ENCODE results near the gene WDR70.
A peak's percentile ranks its signal among the peaks of the same experiment; 100 is the strongest.
"Not testable (repeated sequence)": the region's sequence is repeated elsewhere in the genome, so short reads cannot be mapped to it uniquely, and the experiment has no call there.

WDR70 gene

GRCh38 chr5:37580106-37580505 lies 201.0 kb downstream of the WDR70 start:
- H3K27me3 ChIP-seq (ENCODE audit: control insufficient read depth, insufficient read depth, low read length) = no peaks in the 10 kb centered on the region
- H3K9ac ChIP-seq (ENCODE audit: low read depth, low read length) = no peak overlapping the region
- H3K9me3 ChIP-seq (replicated peaks; ENCODE audit: low read length) = no peaks in the 10 kb centered on the region
- no peaks in the 10 kb centered on the region for H3K36me3 ChIP-seq (ENCODE audit: insufficient read depth, low read length)
- no peak overlapping the region for H3K4me2 ChIP-seq (ENCODE audit: low read length)
- no peak overlapping the region for H3K4me3 ChIP-seq (ENCODE audit: low read length)
- H3K4me1 ChIP-seq (ENCODE audit: control insufficient read depth, insufficient read depth, low read length) = no peaks in the 10 kb centered on the region

GRCh38 chr5:37582202-37582601 lies 203.1 kb downstream of the WDR70 start:
- H3K4me2 ChIP-seq (ENCODE audit: low read length) = no peak overlapping the region
- H3K4me3 ChIP-seq (ENCODE audit: low read length) = no peak overlapping the region
- H3K36me3 ChIP-seq (ENCODE audit: insufficient read depth, low read length) = no peaks in the 10 kb centered on the region
- H3K4me1 ChIP-seq (ENCODE audit: control insufficient read depth, insufficient read depth, low read length) = no peaks in the 10 kb centered on the region
- H3K27me3 ChIP-seq (ENCODE audit: control insufficient read depth, insufficient read depth, low read length) = no peaks in the 10 kb centered on the region
- no peak overlapping the region for H3K9ac ChIP-seq (ENCODE audit: low read depth, low read length)
- no peaks in the 10 kb centered on the region for H3K9me3 ChIP-seq (replicated peaks; ENCODE audit: low read length)

- H3K4me3 ChIP-seq (ENCODE audit: low read length); H3K27me3 ChIP-seq (ENCODE audit: control insufficient read depth, insufficient read depth, low read length); H3K4me1 ChIP-seq (ENCODE audit: control insufficient read depth, insufficient read depth, low read length); H3K9ac ChIP-seq (ENCODE audit: low read depth, low read length); H3K9me3 ChIP-seq (replicated peaks; ENCODE audit: low read length); H3K4me2 ChIP-seq (ENCODE audit: low read length); H3K36me3 ChIP-seq (ENCODE audit: insufficient read depth, low read length): not testable (repeated sequence)
Observed at GRCh38 chr5:37593292-37593691, 214.2 kb downstream of the WDR70 start.

GRCh38 chr5:37594864-37595263 lies 215.7 kb downstream of the WDR70 start:
- not testable (repeated sequence) for H3K4me3 ChIP-seq (ENCODE audit: low read length); H3K36me3 ChIP-seq (ENCODE audit: insufficient read depth, low read length); H3K9me3 ChIP-seq (replicated peaks; ENCODE audit: low read length); H3K4me2 ChIP-seq (ENCODE audit: low read length); H3K27me3 ChIP-seq (ENCODE audit: control insufficient read depth, insufficient read depth, low read length); H3K9ac ChIP-seq (ENCODE audit: low read depth, low read length); H3K4me1 ChIP-seq (ENCODE audit: control insufficient read depth, insufficient read depth, low read length)

- no peaks in the 10 kb centered on the region for H3K36me3 ChIP-seq (ENCODE audit: insufficient read depth, low read length)
- H3K4me2 ChIP-seq (ENCODE audit: low read length) = no peak overlapping the region
- H3K4me1 ChIP-seq (ENCODE audit: control insufficient read depth, insufficient read depth, low read length) = no peaks in the 10 kb centered on the region
- H3K27me3 ChIP-seq (ENCODE audit: control insufficient read depth, insufficient read depth, low read length) = no peaks in the 10 kb centered on the region
- no peak overlapping the region for H3K9ac ChIP-seq (ENCODE audit: low read depth, low read length)
- no peaks in the 10 kb centered on the region for H3K9me3 ChIP-seq (replicated peaks; ENCODE audit: low read length)
- H3K4me3 ChIP-seq (ENCODE audit: low read length) = no peak overlapping the region
Observed at GRCh38 chr5:37598733-37599132, 219.6 kb downstream of the WDR70 start.

GRCh38 chr5:37601163-37601562 lies 222.0 kb downstream of the WDR70 start:
- Histone ChIP-seq H3K36me3 (ENCODE audit: insufficient read depth, low read length) (no peaks in the 10 kb centered on the region), H3K4me3 (ENCODE audit: low read length) (no peak overlapping the region), H3K9me3 (replicated peaks; ENCODE audit: low read length) (no peaks in the 10 kb centered on the region), H3K9ac (ENCODE audit: low read depth, low read length) (no peak overlapping the region), H3K27me3 (ENCODE audit: control insufficient read depth, insufficient read depth, low read length) (no peaks in the 10 kb centered on the region), H3K4me1 (ENCODE audit: control insufficient read depth, insufficient read depth, low read length) (no peaks in the 10 kb centered on the region), H3K4me2 (ENCODE audit: low read length) (no peak overlapping the region)

- H3K36me3 ChIP-seq (ENCODE audit: insufficient read depth, low read length) = no peaks in the 10 kb centered on the region
- no peak overlapping the region for H3K4me2 ChIP-seq (ENCODE audit: low read length)
- no peaks in the 10 kb centered on the region for H3K4me1 ChIP-seq (ENCODE audit: control insufficient read depth, insufficient read depth, low read length)
- H3K9me3 ChIP-seq (replicated peaks; ENCODE audit: low read length) = no peaks in the 10 kb centered on the region
- H3K4me3 ChIP-seq (ENCODE audit: low read length) = no peak overlapping the region
- no peaks in the 10 kb centered on the region for H3K27me3 ChIP-seq (ENCODE audit: control insufficient read depth, insufficient read depth, low read length)
- H3K9ac ChIP-seq (ENCODE audit: low read depth, low read length) = no peak overlapping the region
Observed at GRCh38 chr5:37603072-37603471, 224.0 kb downstream of the WDR70 start.

GRCh38 chr5:37604290-37604689 lies 225.2 kb downstream of the WDR70 start:
- no peak overlapping the region for H3K4me3 ChIP-seq (ENCODE audit: low read length)
- no peak overlapping the region for H3K4me2 ChIP-seq (ENCODE audit: low read length)
- no peaks in the 10 kb centered on the region for H3K27me3 ChIP-seq (ENCODE audit: control insufficient read depth, insufficient read depth, low read length)
- no peak overlapping the region for H3K9ac ChIP-seq (ENCODE audit: low read depth, low read length)
- H3K4me1 ChIP-seq (ENCODE audit: control insufficient read depth, insufficient read depth, low read length) = no peaks in the 10 kb centered on the region
- H3K36me3 ChIP-seq (ENCODE audit: insufficient read depth, low read length) = no peaks in the 10 kb centered on the region
- H3K9me3 ChIP-seq (replicated peaks; ENCODE audit: low read length) = no peaks in the 10 kb centered on the region

GRCh38 chr5:37606148-37606547 lies 227.0 kb downstream of the WDR70 start:
- Histone ChIP-seq H3K4me1 (ENCODE audit: control insufficient read depth, insufficient read depth, low read length) (no peaks in the 10 kb centered on the region), H3K4me2 (ENCODE audit: low read length) (no peak overlapping the region), H3K27me3 (ENCODE audit: control insufficient read depth, insufficient read depth, low read length) (no peaks in the 10 kb centered on the region), H3K4me3 (ENCODE audit: low read length) (no peak overlapping the region), H3K9me3 (replicated peaks; ENCODE audit: low read length) (no peaks in the 10 kb centered on the region), H3K9ac (ENCODE audit: low read depth, low read length) (no peak overlapping the region), H3K36me3 (ENCODE audit: insufficient read depth, low read length) (no peaks in the 10 kb centered on the region)

- Histone ChIP-seq H3K4me2 (ENCODE audit: low read length) (no peak overlapping the region), H3K4me3 (ENCODE audit: low read length) (no peak overlapping the region), H3K9me3 (replicated peaks; ENCODE audit: low read length) (no peaks in the 10 kb centered on the region), H3K4me1 (ENCODE audit: control insufficient read depth, insufficient read depth, low read length) (no peaks in the 10 kb centered on the region), H3K36me3 (ENCODE audit: insufficient read depth, low read length) (no peaks in the 10 kb centered on the region), H3K27me3 (ENCODE audit: control insufficient read depth, insufficient read depth, low read length) (no peaks in the 10 kb centered on the region), H3K9ac (ENCODE audit: low read depth, low read length) (no peak overlapping the region)
Observed at GRCh38 chr5:37606632-37607248, 227.6 kb downstream of the WDR70 start.

- no peaks in the 10 kb centered on the region for H3K36me3 ChIP-seq (ENCODE audit: insufficient read depth, low read length)
- no peaks in the 10 kb centered on the region for H3K27me3 ChIP-seq (ENCODE audit: control insufficient read depth, insufficient read depth, low read length)
- peak overlapping the region; percentile 9 for H3K4me3 ChIP-seq (ENCODE audit: low read length)
- peak overlapping the region; percentile 34 for H3K4me2 ChIP-seq (ENCODE audit: low read length)
- H3K9me3 ChIP-seq (replicated peaks; ENCODE audit: low read length) = no peaks in the 10 kb centered on the region
- H3K9ac ChIP-seq (ENCODE audit: low read depth, low read length) = peak overlapping the region; percentile 45
- H3K4me1 ChIP-seq (ENCODE audit: control insufficient read depth, insufficient read depth, low read length) = peaks cover 14% of the 10 kb centered on the region
Observed at GRCh38 chr5:37615184-37615583, 236.1 kb downstream of the WDR70 start.

GRCh38 chr5:37619353-37619752 lies 240.2 kb downstream of the WDR70 start:
- Histone ChIP-seq H3K27me3 (ENCODE audit: control insufficient read depth, insufficient read depth, low read length) (no peaks in the 10 kb centered on the region), H3K4me3 (ENCODE audit: low read length) (no peak overlapping the region), H3K4me1 (ENCODE audit: control insufficient read depth, insufficient read depth, low read length) (peaks cover 14% of the 10 kb centered on the region)

More at GRCh38 chr5:37619353-37619752, 240.2 kb downstream of the WDR70 start:
- no peak overlapping the region for H3K4me2 ChIP-seq (ENCODE audit: low read length)
- H3K9ac ChIP-seq (ENCODE audit: low read depth, low read length) = no peak overlapping the region
- no peaks in the 10 kb centered on the region for H3K9me3 ChIP-seq (replicated peaks; ENCODE audit: low read length)
- no peaks in the 10 kb centered on the region for H3K36me3 ChIP-seq (ENCODE audit: insufficient read depth, low read length)
